ENCODE results near the gene PMM1. TPM values are rescaled to one million over a fixed set of nuclear protein-coding genes. Genes with fewer than 3 reads are reported as not detected.

Gene PMM1
- total RNA-seq, 1 experiment from 2014 or later = 19.8 TPM

GRCh38 chr22:41597635-41597953, 8.0 kb upstream of the PMM1 start:
- Histone ChIP-seq H3K9ac (ENCODE audit: extremely low read depth, insufficient read length, low read length) (no peak overlapping the region), H3K79me2 (ENCODE audit: insufficient read depth, low read length) (no peaks in the 10 kb centered on the region), H4K20me1 (ENCODE audit: control insufficient read depth, insufficient read depth, insufficient read length) (peaks cover 5% of the 10 kb centered on the region), H2BK15ac (ENCODE audit: low read depth, low read length) (no peak overlapping the region), H3K23ac (ENCODE audit: insufficient read length, low read depth, low read length) (no peak overlapping the region), H3K4me1 (ENCODE audit: insufficient read depth, low read length) (no peaks in the 10 kb centered on the region), H2AK5ac (ENCODE audit: insufficient read length, low read length) (no peak overlapping the region), H3T11ph (ENCODE audit: low read length) (no peak overlapping the region), H3K27me3 (ENCODE audit: insufficient read depth, low read length) (no peaks in the 10 kb centered on the region), H3K9me3 (ENCODE audit: control insufficient read depth, low read depth, low read length) (no peaks in the 10 kb centered on the region), H3K79me1 (ENCODE audit: insufficient read depth, low read depth, low read length, poor library complexity, severe bottlenecking) (no peaks in the 10 kb centered on the region), H2BK5ac (ENCODE audit: insufficient read length, low read length) (no peak overlapping the region), H2AFZ (ENCODE audit: low read length) (no peak overlapping the region), H2BK120ac (ENCODE audit: low read depth, low read length, poor library complexity, severe bottlenecking) (no peak overlapping the region), H4K8ac (replicated peaks; ENCODE audit: insufficient read length, low read depth, low read length) (no peak overlapping the region), H3K18ac (ENCODE audit: insufficient read length, low read depth, low read length) (no peak overlapping the region), H3K4ac (ENCODE audit: low read depth, low read length) (no peak overlapping the region), H3K56ac (ENCODE audit: insufficient read length, low read depth, low read length) (no peak overlapping the region), H3K27ac (ENCODE audit: insufficient read length, low read depth, low read length) (no peak overlapping the region), H3K23me2 (ENCODE audit: insufficient read length, low read depth, low read length, poor library complexity, severe bottlenecking) (no peaks in the 10 kb centered on the region), H3K4me2 (ENCODE audit: insufficient read depth, insufficient read length, low read length) (no peak overlapping the region), H4K91ac (ENCODE audit: insufficient read length, low read depth, low read length) (no peak overlapping the region), H4K5ac (ENCODE audit: insufficient read length, low read depth, low read length) (no peak overlapping the region), H2BK20ac (ENCODE audit: low read depth, low read length, poor library complexity, severe bottlenecking) (no peak overlapping the region), H3K14ac (ENCODE audit: insufficient read depth, low read length) (no peak overlapping the region), H2BK12ac (ENCODE audit: insufficient read length, low read depth, low read length) (no peak overlapping the region)
- DNase-seq = no peak
- Mint-ChIP-seq H3K4me1 (peaks cover 2% of the 10 kb centered on the region in 2 experiments; a peak in 1 of 4 replicates), H3K36me3 (ENCODE audit: insufficient read depth in 1 of 3, low read depth in 3 of 3) (peaks cover 8 to 22% (median 20%) of the 10 kb centered on the region in 3 experiments; a peak in 6 of 7 replicates), H3K4me3 (no peak overlapping the region), H3K27ac (peak overlapping the region in 1 of 3 experiments; percentile 76; a peak in 1 of 7 replicates), H3K27me3 (ENCODE audit: low read depth) (peaks cover 11% of the 10 kb centered on the region), H3K9me3 (0 out of 5 replicates have a peak, but pooled peaks cover 0 to 3% of the 10 kb centered on the region in 2 experiments)
- no CpG with 5 or more reads among the region's 2 CpGs for WGBS (ENCODE audit: extremely low coverage, insufficient read length, low lambda C conversion rate)
- no peak; the same call in 2 of the 3 replicates for TF ChIP-seq CTCF (conservative IDR thresholded peaks at IDR 0.05)
